ENCODE results near the gene CHST14. TPM values are rescaled to one million over a fixed set of nuclear protein-coding genes. Genes with fewer than 3 reads are reported as not detected.

Gene CHST14
- total RNA-seq, 4 donors from 2014 or later = 2.9 to 8.8 (median 4.1) TPM; not detected in 1

- 88 to 93% methylated on average over 4 to 5 of the region's 5 CpGs for WGBS, 2 donors (ENCODE audit: low coverage in 1 of 2)
- no peak for DNase-seq
- in situ Hi-C loops (cut with MboI; ENCODE audit: low pct_ligation_motif_present in 1 of 4, low pct_unique_long_range_greater_than_20kb in 1 of 4, low sequenced_read_pairs in 3 of 4) = loop anchor here in 1 of 4 donors (10.0 kb wide), 1 partner anchor 61 kb away; no protein-coding TSS in a partner anchor
- no peaks in the 10 kb centered on the region for H3K27me3 ChIP-seq
- TF ChIP-seq POLR2AphosphoS5 (IDR thresholded peaks at IDR 0.05) (no peak), POLR2A (IDR thresholded peaks at IDR 0.05) (no peak), CTCF (IDR thresholded peaks at IDR 0.05) (no peak), EP300 (IDR thresholded peaks at IDR 0.05; ENCODE audit: low read depth) (no peak)
- peaks cover 9 to 18% (median 13%) of the 10 kb centered on the region in 4 donors for H3K4me1 ChIP-seq
- no peak overlapping the region for H3K4me3 ChIP-seq
- H3K9me3 ChIP-seq = no peaks in the 10 kb centered on the region
- no peak overlapping the region for H3K27ac ChIP-seq
- intact Hi-C loops (cut with DNase I; ENCODE audit: low total_unique reads) = no loop called here
- H3K36me3 ChIP-seq = no peaks in the 10 kb centered on the region
Observed at GRCh38 chr15:40425681-40426080, 45.1 kb upstream of the CHST14 start.

- DNase-seq = no peak
- in situ Hi-C loops (cut with MboI; ENCODE audit: low pct_ligation_motif_present in 1 of 4, low pct_unique_long_range_greater_than_20kb in 1 of 4, low sequenced_read_pairs in 3 of 4) = loop anchor here in 1 of 4 donors (10.0 kb wide), 1 partner anchor 62 kb away; no protein-coding TSS in a partner anchor
Observed at GRCh38 chr15:40427188-40427587, 43.6 kb upstream of the CHST14 start.

GRCh38 chr15:40428185-40428584 is 42.6 kb upstream of the CHST14 start:
- Histone ChIP-seq H3K27ac (no peak overlapping the region), H3K27me3 (no peaks in the 10 kb centered on the region), H3K4me3 (no peak overlapping the region), H3K36me3 (no peaks in the 10 kb centered on the region), H3K4me1 (peaks cover 0 to 3% (median 0%) of the 10 kb centered on the region in 4 donors), H3K9me3 (no peaks in the 10 kb centered on the region)
- intact Hi-C loops (cut with DNase I; ENCODE audit: low total_unique reads) (no loop called here), in situ Hi-C loops (cut with MboI; ENCODE audit: low pct_ligation_motif_present in 1 of 4, low pct_unique_long_range_greater_than_20kb in 1 of 4, low sequenced_read_pairs in 3 of 4) (loop anchor here in 1 of 4 donors (10.0 kb wide), 1 partner anchor 63 kb away; no protein-coding TSS in a partner anchor)
- 91% methylated on average over 4 of the region's 4 CpGs; no CpG with 5 or more reads in 1 of the 2 donors for WGBS, 2 donors (ENCODE audit: low coverage in 1 of 2)
- TF ChIP-seq CTCF (IDR thresholded peaks at IDR 0.05) (no peak), EP300 (IDR thresholded peaks at IDR 0.05; ENCODE audit: low read depth) (no peak)
- no peak for DNase-seq

More at GRCh38 chr15:40427188-40427587, 43.6 kb upstream of the CHST14 start:
- H3K36me3 ChIP-seq = no peaks in the 10 kb centered on the region
- peaks cover 0 to 3% (median 0%) of the 10 kb centered on the region in 4 donors for H3K4me1 ChIP-seq
- WGBS, 2 donors (ENCODE audit: low coverage in 1 of 2) = 95% methylated on average over 9 of the region's 9 CpGs; no CpG with 5 or more reads in 1 of the 2 donors
- H3K4me3 ChIP-seq = no peak overlapping the region
- H3K9me3 ChIP-seq = no peaks in the 10 kb centered on the region
- H3K27me3 ChIP-seq = no peaks in the 10 kb centered on the region
- no peak overlapping the region for H3K27ac ChIP-seq
- no peak for TF ChIP-seq CTCF (IDR thresholded peaks at IDR 0.05)
- no peak for TF ChIP-seq POLR2AphosphoS5 (IDR thresholded peaks at IDR 0.05)
- no peak for TF ChIP-seq EP300 (IDR thresholded peaks at IDR 0.05; ENCODE audit: low read depth)
- no peak for TF ChIP-seq POLR2A (IDR thresholded peaks at IDR 0.05)
- intact Hi-C loops (cut with DNase I; ENCODE audit: low total_unique reads) = no loop called here

GRCh38 chr15:40429068-40429710 is 41.6 kb upstream of the CHST14 start:
- intact Hi-C loops (cut with DNase I; ENCODE audit: low total_unique reads) = no loop called here

More at GRCh38 chr15:40429068-40429710, 41.6 kb upstream of the CHST14 start:
- H3K36me3 ChIP-seq = no peaks in the 10 kb centered on the region
- H3K27me3 ChIP-seq = no peaks in the 10 kb centered on the region
- H3K4me1 ChIP-seq = peaks cover 0 to 3% (median 0%) of the 10 kb centered on the region in 4 donors
- no peaks in the 10 kb centered on the region for H3K9me3 ChIP-seq
- no peak overlapping the region for H3K4me3 ChIP-seq
- in situ Hi-C loops (cut with MboI; ENCODE audit: low pct_ligation_motif_present in 1 of 4, low pct_unique_long_range_greater_than_20kb in 1 of 4, low sequenced_read_pairs in 3 of 4) = loop anchor here in 1 of 4 donors (10.0 kb wide), 1 partner anchor 64 kb away; no protein-coding TSS in a partner anchor
- no peak for DNase-seq
- H3K27ac ChIP-seq = no peak overlapping the region
- TF ChIP-seq POLR2A (IDR thresholded peaks at IDR 0.05) = no peak
- WGBS, 2 donors (ENCODE audit: low coverage in 1 of 2) = 81 to 86% methylated on average over 8 to 9 of the region's 10 CpGs

All from transverse colon (tissue), 4 donors.